GM21576 (cell line): ENCODE data around the gene TTLL12.

ENCODE experiments used
- ATAC-seq: cut with Tn5 transposase; IDR thresholded peaks from one replicate; pipeline ENCODE4 v1.9.1; 2021; ENCODE audit warnings: mild to moderate bottlenecking, moderate library complexity; ENCODE audit not compliant: unreplicated experiment

The TTLL12 gene

DNA sequence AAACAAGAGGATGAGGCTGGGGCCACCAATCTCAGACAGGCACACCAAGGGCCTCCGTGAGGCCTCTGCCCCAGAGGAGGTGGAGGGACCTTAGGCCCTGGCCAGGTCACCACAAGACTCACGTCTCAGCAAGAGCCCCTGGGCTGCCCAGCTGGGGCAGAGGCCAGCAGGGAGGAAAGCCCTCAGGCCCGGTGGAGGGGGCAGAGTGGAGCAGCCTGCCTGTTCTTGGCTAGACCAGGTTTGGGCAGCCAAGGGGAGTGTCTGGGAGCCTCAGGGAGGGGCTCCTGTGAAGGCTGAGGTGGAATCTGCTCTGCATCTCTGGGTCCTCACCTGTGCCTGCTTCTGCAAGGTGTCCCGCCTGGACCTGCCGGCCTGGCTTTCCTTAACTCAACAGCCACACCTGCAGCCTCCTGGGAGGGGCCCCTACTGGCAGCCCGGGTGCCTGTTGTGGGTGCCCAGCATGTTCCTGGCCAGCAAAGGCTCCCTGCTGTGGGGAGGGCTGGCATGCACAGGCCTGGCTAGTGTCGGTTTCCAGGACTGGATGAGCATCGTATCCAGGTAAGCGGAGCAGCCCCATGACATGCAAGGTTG lies 11.9 kb downstream of the TTLL12 start:
- ATAC-seq, result no peak

DNA sequence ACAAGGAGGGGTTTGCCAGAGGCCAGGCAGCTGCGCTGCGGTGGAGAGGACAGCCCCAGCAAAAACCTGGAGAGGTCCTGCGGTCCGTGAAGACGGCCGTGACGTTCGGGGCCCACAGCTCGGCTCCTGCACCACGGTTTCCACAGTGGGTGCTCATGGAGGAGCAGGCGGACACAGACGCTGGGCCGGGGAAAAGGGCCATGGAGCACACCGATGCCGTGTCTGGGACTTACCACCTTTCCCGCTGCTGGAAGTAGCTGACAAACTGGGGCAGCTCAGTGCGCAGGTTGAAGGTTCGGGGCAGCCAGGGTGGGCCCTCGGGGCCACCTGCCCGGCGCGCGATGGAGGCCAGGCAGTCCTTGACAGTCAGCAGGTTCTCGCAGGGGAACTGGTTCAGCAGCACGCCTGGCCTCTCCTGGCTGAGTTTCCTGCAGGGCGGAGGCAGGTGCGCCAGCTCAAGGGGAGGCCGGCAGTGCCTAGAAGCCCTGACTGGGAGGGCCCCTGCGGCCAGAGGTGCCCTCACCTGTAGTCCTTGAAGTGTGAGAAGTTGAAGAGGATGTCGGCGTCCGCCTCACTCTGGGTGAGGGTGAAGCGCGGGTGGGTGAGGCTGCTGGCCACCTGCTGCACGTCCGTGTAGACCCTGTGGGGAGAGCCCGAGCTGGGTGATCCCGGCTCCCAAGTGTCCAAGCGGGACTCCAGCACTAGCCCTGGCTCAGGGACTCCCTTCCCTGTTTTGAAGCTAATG lies 12.8 kb downstream of the TTLL12 start:
- ATAC-seq, result no peak

DNA sequence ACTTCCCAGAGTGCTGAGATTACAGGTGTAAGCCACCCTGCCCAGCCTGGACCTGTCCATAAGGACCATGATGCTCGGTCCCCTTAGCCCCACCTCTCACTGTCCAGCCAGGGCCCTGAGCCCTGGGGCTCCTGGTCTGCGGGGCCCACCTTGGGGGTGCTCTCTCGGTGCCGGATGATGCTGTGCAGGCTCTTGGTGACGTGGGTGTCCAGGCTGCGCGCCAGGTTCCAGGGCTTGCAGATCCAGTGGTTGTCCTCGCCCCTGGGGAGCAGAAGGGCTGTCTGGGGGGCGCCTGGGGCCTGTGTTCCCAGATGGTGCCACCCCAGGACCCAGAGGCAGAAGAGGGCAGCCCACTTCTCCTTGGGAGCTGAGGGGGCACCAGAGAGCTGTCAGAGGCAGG lies 13.4 kb downstream of the TTLL12 start:
- ATAC-seq, result no peak

DNA sequence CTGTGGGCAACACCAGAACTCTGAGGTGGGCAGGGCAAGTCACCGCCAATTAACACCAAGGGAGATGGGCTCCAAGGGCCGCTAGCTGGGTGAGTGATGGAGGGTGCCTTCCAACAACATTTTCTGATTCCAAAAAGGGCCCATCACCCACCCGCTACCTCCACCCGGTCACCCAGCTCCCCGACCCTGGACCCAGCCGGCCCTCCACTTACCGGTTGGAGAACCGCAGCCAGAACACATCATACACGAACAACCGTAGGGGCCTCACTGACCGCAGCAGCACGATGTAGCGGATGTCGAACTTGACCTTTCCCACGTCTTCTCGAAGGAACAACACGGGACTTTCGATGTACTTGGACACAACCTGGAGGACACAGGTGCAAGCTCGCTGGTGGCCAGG lies 14.7 kb downstream of the TTLL12 start:
- no peak for ATAC-seq

DNA sequence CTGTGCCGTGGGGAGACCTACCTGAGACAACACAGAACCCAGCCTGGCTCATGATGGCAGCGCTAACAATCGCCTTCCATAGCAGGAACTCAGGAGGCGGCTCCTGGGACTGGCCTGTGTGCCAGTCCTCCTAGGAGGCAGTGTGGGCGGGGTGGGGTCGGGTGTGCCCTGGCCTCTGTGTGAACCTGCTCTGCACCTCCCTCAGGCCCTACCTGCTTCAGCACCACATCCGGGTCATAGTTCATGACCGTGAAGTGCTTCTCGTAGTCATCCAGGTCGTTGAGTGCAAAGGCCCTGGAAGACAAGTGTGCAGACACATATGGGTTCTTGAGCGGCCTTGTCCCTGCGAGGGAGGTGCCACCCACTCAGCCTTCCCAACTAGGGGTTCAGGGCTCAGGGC lies 15.3 kb downstream of the TTLL12 start:
- no peak for ATAC-seq

DNA sequence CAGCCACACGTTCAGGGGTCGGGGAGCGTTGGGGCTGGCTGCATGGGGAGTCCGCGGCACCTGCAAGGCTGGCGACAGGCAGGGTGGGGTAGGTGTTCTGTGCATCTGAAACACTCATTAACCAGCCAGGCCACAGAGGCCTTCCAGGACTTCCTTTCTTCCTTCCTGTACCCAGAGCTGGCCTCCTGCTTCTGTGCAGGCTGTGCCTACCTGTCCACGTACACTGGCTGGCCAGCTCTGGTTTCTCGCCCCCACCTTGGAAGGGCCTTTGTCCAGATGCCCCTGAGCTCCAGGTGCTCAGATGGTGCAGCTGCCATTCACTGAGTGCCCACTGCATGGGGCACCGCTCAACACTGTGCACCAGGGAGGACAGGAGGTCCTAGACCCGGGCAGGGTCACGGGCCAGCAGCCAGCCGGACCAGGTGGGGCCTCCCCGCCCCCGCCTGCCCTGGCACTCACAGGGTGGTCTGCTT lies 15.9 kb downstream of the TTLL12 start:
- no peak for ATAC-seq

DNA sequence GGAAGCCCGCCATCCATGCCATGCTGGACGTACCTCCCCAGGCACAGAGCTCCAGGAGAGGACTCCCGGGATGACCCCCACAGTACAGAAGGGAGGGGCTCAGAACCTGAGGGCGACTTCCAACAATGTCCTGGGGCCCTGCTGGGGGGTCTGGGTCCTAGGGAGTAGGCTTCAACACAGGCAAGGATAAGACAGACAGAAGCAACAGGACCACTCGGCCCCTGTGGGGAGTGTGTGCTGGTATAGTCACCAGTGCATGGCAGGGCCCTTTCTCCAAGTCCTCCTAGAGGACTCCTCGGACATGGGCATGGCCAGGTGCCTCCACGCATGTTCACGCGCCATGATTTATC lies 16.8 kb downstream of the TTLL12 start:
- no peak for ATAC-seq

DNA sequence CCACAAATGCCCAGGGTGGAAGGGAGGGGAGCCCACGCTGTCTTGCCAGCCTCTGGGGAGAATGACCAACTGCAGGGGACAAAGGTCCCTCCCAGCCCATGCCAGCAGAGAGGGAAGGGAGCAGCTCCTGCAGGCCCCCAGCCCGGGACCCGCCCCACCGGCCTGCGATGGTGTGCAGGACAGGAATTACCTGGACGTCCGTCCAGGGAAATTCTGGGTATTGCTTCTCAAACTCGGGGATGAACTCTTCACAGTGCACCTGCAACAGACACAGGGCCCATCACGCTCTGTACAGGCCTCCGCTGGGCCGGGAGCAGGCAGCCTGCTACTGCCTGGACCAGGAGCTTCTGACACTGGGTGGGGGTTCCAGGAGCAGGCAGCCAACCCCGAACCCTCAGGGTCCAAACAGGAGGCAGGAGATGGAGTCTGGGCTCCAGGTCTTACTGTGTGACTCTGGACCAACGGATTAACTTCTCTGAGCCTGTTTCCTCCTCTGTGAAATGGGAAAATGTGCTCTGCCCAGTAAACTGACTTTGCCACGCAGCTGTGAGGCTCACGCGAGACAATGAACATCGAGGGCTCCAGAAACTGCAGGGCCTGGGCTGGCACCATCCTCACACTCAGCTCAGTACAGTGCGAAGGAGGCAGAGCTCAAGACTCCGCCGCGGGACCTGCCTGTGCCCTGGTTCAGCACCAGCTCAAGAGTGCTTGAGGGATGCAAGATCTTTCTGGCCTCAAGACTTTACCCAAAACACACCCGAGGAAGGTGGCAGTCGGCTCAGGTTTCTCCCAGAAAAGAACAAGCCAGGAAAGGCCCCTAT lies 17.4 kb downstream of the TTLL12 start:
- no peak for ATAC-seq

DNA sequence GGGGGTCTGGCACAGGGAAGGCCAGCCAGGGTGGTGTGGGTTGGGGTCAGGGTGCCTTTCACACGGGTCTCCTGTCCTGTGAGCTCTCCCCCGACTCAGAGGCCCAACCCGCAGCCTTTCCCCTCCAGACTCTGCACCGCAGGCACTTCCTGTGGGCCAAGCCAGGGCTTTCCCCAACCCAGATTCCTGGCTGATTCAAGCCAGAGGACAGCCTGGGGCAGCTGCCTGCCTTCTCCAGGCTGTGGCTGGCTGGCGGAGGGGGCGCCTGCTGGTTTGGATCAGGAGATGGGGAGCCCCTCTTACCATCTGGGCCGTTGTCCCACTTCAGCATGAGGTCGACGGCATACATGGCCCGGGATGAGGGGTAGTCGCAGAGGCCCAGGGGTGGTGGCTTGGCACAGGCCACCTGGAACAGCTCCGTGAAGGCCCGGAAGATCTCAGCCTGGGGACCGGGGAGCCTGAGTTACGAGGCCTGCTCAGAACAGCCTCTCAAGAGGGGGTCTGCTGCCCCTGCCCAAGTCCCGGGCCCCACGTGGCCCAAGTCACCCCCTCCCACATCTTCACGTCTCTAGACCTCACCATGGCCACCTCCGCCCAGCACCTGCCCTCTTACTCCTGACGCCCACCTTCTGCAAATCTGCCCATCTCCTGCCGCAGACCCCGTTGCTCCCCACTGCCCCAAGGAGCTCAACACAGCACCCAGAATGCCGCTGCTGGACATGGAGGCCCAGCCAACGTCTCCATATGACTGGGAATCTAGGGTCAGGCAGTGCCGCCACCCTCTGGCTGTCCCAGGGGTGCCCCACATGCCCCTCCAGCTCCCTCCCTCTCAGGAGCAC lies 18.2 kb downstream of the TTLL12 start:
- ATAC-seq, result no peak

DNA sequence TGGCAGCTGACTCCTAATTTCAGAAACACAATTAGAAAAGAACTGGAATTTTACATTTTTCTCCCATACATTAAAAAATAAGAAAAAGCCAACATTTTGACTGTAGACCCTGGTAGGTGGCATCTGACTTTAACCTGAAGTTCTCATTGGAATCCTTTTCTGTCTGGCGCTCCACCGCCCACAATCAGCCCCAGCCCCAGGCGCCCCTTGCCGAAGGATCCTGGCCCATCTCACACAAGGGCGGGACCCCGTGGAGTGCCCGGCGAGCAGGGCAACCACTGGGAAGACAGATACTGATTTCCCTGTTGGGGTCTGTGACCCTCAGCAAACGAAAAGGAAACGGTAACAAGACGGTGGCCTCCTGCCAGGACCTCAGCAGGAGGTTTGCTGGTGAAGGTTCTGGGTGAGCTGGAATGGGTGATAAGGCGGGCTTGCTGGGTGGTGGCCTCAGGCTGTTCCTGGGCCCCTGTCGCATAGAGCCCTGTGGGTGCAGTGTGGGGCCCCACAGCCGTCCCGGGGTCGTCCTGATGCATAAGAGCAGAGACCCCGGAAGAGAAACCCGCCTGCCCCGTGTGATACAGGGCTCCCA lies 19.8 kb downstream of the TTLL12 start:
- ATAC-seq, result no peak

DNA sequence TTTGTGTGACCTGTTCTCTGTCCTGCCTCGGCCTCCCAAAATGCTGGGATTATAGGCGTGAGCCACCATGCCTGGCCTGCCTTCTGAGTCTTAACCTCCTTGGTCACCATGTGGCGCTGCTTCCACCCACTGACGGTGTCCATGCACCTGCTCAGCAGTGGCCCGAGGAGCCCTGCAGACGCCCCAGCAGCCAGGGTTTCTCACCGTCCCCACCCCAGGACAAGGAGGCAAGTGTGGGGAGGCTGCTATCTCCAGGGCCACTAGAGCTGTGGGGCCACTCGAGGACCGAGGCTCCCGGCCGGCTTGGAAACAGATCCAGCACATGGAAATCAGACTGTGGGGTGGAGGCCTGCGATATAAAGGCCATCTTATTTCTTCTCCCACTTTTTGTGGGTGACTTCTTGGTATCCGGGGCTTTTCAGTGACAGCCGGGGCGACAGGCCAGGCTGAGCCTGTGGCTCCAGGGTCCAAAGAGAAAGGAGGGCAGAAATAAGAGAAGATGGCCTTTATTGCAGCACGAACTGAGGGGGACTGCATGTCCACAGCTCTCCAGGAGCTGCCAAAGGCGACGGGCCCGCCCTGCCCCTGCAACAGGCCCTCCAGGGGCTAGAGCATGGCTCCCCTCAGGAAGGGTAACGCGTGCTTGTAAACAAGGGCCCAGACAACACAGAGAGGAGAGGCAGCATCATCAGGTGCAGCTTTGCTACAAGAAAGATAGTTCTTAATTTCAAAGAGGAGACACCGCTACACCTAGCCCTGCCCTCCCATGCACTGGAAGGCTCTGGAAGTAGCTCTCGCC lies 20.6 kb downstream of the TTLL12 start:
- no peak for ATAC-seq

DNA sequence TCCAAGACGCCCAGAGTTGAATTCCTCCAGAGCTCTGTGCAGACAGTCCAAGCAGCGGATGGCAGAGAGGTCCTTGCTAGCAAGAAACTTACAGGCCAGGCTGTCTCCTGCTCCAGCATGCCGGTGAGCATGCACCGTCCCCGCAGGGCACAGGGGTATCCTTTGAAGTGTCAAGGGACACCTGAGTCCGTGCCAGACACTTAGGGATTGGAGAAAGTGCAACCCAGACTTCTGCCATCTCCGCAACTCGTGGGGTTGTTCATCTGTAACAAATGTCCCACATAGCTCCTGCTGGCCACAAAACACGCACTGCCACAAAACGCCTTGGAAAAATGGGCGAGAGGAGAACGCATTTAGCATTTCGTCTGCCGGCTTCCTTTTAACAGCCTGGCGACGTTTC lies 22.3 kb downstream of the TTLL12 start:
- ATAC-seq, result no peak

DNA sequence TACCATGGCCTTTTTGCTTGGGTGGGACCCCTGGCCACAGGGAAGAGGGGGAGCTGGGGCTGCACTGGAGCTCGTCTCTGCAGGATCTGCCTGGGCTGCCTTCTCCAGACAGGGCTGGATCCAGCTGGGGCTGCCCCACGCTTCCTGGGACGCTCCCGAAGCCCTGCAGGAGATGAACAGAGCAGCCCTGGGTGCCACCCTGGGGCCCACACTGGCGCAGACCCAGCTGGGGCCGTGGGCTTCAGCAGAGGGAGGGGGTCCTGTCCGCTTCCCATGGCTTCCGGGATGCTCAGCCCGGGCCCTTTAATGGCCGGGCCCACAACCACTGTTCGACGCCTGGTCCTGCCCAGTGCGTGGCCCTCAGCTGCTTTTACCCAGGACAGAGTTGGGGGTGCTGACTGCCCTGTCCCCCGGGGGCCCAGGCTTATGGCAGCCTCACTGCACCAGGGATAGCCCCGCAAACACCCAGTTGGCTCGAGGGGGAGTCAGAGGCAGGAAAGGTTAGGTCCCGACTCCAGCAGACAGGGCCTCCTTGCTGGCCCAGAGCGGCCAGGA lies 23.6 kb downstream of the TTLL12 start:
- ATAC-seq, result no peak

DNA sequence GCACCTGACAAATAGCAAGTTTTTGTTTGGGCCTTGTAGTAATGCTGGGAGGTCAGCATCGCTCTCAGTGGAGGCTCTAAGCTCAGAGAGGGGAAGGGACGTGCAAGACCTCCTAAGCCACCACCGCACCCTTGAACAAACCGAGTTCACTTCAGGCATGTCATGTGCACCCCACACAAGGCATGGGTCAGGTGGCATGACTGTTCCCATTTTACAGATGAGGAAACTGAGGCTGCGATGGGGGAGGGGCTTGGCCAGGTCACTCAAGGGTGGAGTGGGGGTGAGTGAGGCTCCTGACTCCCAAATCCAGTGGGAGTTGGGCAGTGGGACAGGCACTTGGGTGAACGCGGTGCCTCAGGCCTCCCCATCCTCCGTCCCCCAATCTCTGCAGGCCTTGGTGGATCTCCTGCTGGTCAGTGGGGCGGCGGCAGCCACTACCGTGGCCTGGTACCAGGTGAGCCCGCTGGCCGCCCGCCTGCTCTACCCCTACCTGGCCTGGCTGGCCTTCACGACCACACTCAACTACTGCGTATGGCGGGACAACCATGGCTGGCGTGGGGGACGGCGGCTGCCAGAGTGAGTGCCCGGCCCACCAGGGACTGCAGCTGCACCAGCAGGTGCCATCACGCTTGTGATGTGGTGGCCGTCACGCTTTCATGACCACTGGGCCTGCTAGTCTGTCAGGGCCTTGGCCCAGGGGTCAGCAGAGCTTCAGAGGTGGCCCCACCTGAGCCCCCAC lies 24.4 kb downstream of the TTLL12 start:
- no peak for ATAC-seq

DNA sequence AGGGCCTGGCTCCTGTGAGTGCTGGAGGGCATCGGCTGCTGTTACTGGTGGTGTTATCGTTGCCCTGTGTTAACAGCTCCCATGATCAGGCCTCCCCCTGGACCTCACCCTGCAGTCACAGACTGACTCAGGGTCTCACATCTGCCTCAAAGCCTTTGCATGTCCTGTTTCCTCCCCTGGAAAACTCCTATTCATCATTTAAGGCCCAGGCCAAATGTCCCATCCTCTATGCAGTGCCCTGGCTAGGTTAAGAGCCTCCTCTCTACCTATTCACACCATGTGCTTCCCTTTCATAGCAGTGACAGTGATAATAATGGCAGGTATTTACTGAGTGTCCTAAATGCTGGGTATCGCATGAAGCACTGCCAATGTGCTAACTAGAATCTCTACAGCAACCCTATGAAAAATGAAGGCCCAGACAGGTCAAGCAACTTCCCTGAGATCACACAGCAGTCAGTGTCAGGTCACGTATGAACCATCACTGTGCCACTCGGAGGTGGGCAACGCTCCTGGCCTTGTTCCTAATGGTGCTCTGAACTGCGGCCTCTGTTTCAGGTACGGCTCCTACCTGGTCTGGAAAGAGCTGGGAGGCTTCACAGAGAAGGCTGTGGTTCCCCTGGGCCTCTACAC lies 26.3 kb downstream of the TTLL12 start:
- ATAC-seq, result no peak

DNA sequence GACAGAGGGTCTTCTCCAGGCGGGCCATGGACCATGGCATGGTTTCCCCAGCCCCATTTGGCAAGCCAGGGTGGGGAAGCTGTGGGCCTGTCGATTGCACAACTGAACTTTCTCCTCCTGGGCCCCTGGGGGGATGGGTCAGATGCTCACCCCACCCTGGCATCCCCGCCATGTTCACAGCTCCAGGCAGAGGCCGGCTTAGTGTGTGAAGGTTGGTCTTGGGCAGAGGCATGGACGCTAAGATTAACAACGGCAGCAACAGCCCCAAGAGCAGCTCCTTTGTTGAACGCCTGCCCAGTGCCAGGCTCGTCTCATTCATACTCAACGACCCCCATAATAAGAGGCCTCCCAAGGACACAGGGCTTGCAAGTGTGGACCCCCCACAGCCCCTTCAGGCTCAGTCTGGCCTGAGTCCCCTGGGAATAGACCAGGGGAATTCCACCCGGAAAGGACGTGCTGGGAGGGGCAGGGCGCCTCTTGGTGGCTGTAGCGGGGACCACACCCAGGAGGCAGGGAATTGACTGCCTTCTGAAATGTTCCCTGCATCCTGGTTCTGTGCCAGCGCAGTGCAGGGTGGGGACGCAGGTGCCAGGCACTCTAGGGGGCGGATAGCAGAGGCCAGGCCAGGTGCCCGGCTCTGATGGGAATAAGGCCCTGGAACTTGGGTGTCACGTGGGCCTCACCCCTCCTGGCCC lies 27.3 kb downstream of the TTLL12 start:
- ATAC-seq, result no peak

DNA sequence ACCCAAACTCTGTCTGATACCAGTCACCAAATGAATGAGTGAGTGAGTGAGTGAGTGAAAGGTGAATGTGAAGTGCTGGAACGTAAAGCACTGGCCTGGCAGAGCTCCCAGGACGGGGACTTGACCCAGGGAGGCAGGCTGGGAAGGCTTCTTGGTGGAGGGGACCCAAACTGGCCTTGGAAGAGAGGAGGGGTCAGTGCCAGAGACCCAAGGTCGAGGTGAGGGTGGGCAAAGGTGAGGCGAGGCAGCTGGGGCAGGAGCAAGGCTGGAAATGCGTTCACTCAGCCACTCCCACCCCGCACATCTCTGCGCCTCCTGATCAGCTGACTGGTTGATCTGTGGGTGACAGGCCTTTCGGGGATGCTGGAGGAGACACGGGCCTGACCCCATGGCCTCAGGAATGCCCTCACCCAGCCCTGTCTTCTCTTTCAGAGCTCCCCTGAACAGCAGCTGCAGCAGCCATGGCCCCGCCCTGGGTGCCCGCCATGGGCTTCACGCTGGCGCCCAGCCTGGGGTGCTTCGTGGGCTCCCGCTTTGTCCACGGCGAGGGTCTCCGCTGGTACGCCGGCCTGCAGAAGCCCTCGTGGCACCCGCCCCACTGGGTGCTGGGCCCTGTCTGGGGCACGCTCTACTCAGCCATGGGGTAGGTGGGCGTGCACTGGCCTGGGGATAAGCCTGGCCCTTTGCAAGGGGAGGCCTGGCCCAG lies 28.0 kb downstream of the TTLL12 start:
- no peak for ATAC-seq
